ENCODE measurements around the gene GOLGA3.
"Not testable (repeated sequence)": the region's sequence is repeated elsewhere in the genome, so short reads cannot be mapped to it uniquely, and the experiment has no call there.

The GOLGA3 gene

GRCh38 chr12:132814232-132814631 lies 14.4 kb downstream of the GOLGA3 start:
- no peak for DNase-seq (ENCODE audit: low spot score)

GRCh38 chr12:132813443-132813842 lies 15.2 kb downstream of the GOLGA3 start:
- no peak for DNase-seq (ENCODE audit: low spot score)

- DNase-seq (ENCODE audit: low spot score): no peak
These were observed 15.9 kb downstream of the GOLGA3 start for GRCh38 chr12:132812631-132813305.

GRCh38 chr12:132809391-132809790 lies 19.3 kb downstream of the GOLGA3 start:
- not testable (repeated sequence) for DNase-seq (ENCODE audit: low spot score)

- no peak for DNase-seq (ENCODE audit: low spot score)
These were observed 21.2 kb downstream of the GOLGA3 start for GRCh38 chr12:132807295-132808092.

GRCh38 chr12:132806857-132807256 lies 21.8 kb downstream of the GOLGA3 start:
- DNase-seq (ENCODE audit: low spot score): no peak

- no peak for DNase-seq (ENCODE audit: low spot score)
These were observed 24.2 kb downstream of the GOLGA3 start for GRCh38 chr12:132804426-132804861.

- no peak for DNase-seq (ENCODE audit: low spot score)
These were observed 24.8 kb downstream of the GOLGA3 start for GRCh38 chr12:132803888-132804287.

- DNase-seq (ENCODE audit: low spot score): no peak
These were observed 25.5 kb downstream of the GOLGA3 start for GRCh38 chr12:132803125-132803524.

- DNase-seq (ENCODE audit: low spot score): no peak
These were observed 26.9 kb downstream of the GOLGA3 start for GRCh38 chr12:132801741-132802140.

GRCh38 chr12:132798836-132799235 lies 29.8 kb downstream of the GOLGA3 start:
- DNase-seq (ENCODE audit: low spot score): no peak

- DNase-seq (ENCODE audit: low spot score): no peak
These were observed 30.7 kb downstream of the GOLGA3 start for GRCh38 chr12:132797820-132798570.

GRCh38 chr12:132795847-132796246 lies 32.8 kb downstream of the GOLGA3 start:
- no peak for DNase-seq (ENCODE audit: low spot score)

GRCh38 chr12:132791940-132792339 lies 36.7 kb downstream of the GOLGA3 start:
- not testable (repeated sequence) for DNase-seq (ENCODE audit: low spot score)

GRCh38 chr12:132789099-132789471 lies 39.6 kb downstream of the GOLGA3 start:
- no peak for DNase-seq (ENCODE audit: low spot score)

GRCh38 chr12:132788375-132789098 lies 40.1 kb downstream of the GOLGA3 start:
- DNase-seq (ENCODE audit: low spot score): no peak

GRCh38 chr12:132787877-132788276 lies 40.8 kb downstream of the GOLGA3 start:
- no peak for DNase-seq (ENCODE audit: low spot score)

- no peak for DNase-seq (ENCODE audit: low spot score)
These were observed 42.5 kb downstream of the GOLGA3 start for GRCh38 chr12:132786192-132786591.

GRCh38 chr12:132784580-132784979 lies 44.1 kb downstream of the GOLGA3 start:
- DNase-seq (ENCODE audit: low spot score): no peak

GRCh38 chr12:132783917-132784531 lies 44.6 kb downstream of the GOLGA3 start:
- no peak for DNase-seq (ENCODE audit: low spot score)

GRCh38 chr12:132781938-132782337 lies 46.7 kb downstream of the GOLGA3 start:
- no peak for DNase-seq (ENCODE audit: low spot score)
